Measurements from ENCODE around the gene CHCHD6. TPM values are rescaled to one million over a fixed set of nuclear protein-coding genes. Genes with fewer than 3 reads are reported as not detected.

CHCHD6 gene
- total and polyA plus RNA-seq, 2 of the 4 experiments (the other 2 are of a cell fraction) = 18.8 to 28.9 TPM

DNA sequence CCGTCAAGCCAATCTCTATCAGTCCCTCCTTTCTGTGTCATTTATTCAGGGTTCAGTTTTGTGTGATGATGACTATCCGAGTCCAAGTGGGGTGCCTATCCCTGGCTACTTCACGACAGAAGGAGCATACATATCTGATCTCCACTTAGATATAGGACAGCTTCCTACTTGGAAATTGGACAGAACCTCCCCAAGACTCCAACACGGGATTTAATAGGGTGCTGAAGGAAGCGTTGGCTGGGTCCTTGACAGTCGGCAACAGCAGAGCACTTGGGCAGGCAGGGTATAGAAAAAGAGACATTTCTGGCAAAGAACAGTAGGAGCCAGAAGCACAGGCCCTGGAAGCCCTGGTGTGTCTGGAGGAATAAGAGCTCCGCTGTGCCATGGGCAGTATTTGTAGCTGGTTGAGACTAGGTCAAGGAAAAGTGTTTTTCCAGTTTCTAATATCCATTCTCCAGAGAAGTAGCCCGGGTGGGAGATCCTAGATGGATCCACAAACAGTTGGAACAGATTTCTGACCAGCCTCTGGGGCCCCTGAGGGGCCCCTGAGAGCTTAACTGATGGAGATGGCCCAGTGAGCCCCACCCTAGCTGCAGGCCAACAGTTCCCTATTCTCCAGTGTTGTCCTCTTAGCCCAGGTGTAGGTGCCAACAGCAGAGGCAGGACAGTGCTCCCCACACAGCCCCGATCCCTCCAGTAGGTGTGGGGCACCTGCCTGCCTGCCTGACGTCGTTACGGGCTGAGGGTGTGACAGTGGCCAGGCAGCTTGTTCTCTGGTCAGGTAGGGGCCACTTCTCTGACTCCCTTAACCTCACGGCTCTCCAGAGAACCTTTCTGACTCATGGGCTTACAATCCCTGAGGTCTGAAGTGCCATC is 130.8 kb downstream of the CHCHD6 start (continued):
- no peak for TF ChIP-seq RFX5 (IDR thresholded peaks at IDR 0.05; ENCODE audit: low read depth, low read length)
- TF ChIP-seq CHD1 (IDR thresholded peaks at IDR 0.05; ENCODE audit: low read depth, low read length) = no peak

DNA sequence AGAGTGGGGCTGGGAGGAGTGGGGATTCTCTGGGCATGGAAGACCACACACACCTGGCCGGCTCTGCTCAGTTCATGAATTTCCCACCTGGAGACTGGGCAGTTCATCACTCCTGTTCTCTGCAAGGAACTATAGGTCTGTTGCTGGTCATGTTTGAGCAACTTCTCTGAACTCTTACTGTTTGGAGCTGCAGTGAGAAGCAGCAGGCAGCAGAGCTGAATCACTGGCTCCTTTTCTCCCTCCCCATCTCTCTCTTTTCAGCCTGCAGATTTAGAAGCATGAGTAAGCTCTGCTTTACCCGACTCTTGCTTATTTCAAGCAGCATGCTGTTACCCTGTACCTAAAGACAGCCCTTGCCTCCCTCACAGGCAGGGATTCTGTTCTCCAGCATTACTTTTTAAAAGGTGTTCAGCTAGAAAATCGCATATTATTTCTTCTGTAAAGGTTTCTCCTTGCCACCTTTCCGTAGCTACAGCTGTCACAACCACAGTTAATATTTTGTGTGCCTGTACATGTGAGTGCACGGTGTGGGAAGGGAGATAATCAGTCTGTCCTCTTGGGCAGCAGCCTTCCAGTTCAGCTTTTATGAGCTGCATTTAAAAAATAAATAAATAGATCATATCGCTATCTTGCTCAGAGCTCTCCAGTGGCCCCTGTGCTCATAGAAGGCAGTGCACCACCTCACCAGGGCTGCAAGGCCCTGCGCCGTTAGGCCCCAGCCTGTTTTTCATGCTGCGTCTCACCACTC is 131.6 kb downstream of the CHCHD6 start:
- BruUV-seq (replicated peaks) = no TSS peak
- Histone ChIP-seq H3K9me1 (ENCODE audit: insufficient read depth, low read length) (peaks cover 6% of the 10 kb centered on the region; the same call in 1 of the 2 replicates), H3K4me1 (ENCODE audit: control insufficient read depth, insufficient read depth, low read length) (peaks cover 8% of the 10 kb centered on the region), H2AK5ac (ENCODE audit: low read depth, low read length) (no peak overlapping the region), H3K36me3 (ENCODE audit: control insufficient read depth, insufficient read depth, low read length) (no peaks in the 10 kb centered on the region), H4K8ac (ENCODE audit: low read depth in 2 of 2, low read length in 2 of 2) (no peak overlapping the region), H3K23ac (ENCODE audit: low read depth, low read length) (no peak overlapping the region), H3K14ac (replicated peaks; ENCODE audit: low read depth, low read length) (no peak overlapping the region; the same call in 1 of the 2 replicates), H3K4me3 (ENCODE audit: insufficient read depth, low read depth, low read length) (no peak overlapping the region), H3K56ac (ENCODE audit: extremely low read depth, insufficient read depth, low read length) (no peak overlapping the region), H2BK5ac (ENCODE audit: low read depth, low read length, poor library complexity, severe bottlenecking) (peak overlapping the region; percentile 3), H2BK15ac (ENCODE audit: low read depth, low read length) (no peak overlapping the region), H2BK120ac (ENCODE audit: low read depth, low read length) (no peak overlapping the region), H3K27me3 (ENCODE audit: control insufficient read depth, insufficient read depth, low read length) (no peaks in the 10 kb centered on the region), H4K91ac (ENCODE audit: insufficient read depth, low read depth, low read length) (no peak overlapping the region), H2AK9ac (replicated peaks; ENCODE audit: low read depth, low read length, poor library complexity) (peak overlapping the region; percentile 25), H3K4ac (ENCODE audit: low read depth, low read length) (no peak overlapping the region), H3K18ac (ENCODE audit: low read depth, low read length) (no peak overlapping the region), H4K20me1 (ENCODE audit: insufficient read depth, low read length) (peaks cover 3% of the 10 kb centered on the region; the same call in 1 of the 2 replicates), H3K79me1 (ENCODE audit: low read depth in 1 of 2, low read length in 2 of 2) (no peaks in the 10 kb centered on the region), H3K9ac (ENCODE audit: low read depth, low read length) (no peak overlapping the region), H2AFZ (replicated peaks; ENCODE audit: low read length, poor library complexity) (no peak overlapping the region), H2BK20ac (ENCODE audit: low read depth, low read length) (no peak overlapping the region), H3K4me2 (ENCODE audit: low read depth, low read length) (peak overlapping the region; percentile 13; the same call in 1 of the 2 replicates), H4K5ac (ENCODE audit: low read depth, low read length) (no peak overlapping the region), H3K9me3 (ENCODE audit: control insufficient read depth, insufficient read depth, low read length) (no peaks in the 10 kb centered on the region), H3K27ac (ENCODE audit: insufficient read depth, low read length) (no peak overlapping the region)
- WGBS, 2 experiments (ENCODE audit: extremely low coverage in 2 of 2, insufficient read length in 1 of 2) = no CpG with 5 or more reads among the region's 9 CpGs
- intact Hi-C loops (cut with micrococcal nuclease) (loop anchor here (1.0 to 2.0 kb wide), 2 partner anchors 83 to 131 kb away; partner anchors contain the start of gene CHCHD6), in situ Hi-C loops (cut with MboI; ENCODE audit: low sequenced_read_pairs) (no loop called here), dilution Hi-C loops (cut with HindIII; ENCODE audit: low sequenced_read_pairs, unreplicated experiment) (no loop called here)
- DNase-seq = peak; percentile 76
- POLR2A ChIA-PET (ENCODE audit: unreplicated experiment) = no interaction called here
- CTCF ChIA-PET = interaction anchor here (0.6 to 1.6 kb wide), 6 partner anchors 10 to 147 kb away, joined by 3 to 11 read pairs (median 4); partner anchors contain the start of gene PLXNA1
- ATAC-seq (ENCODE audit: low read depth) = peak; percentile 94
- TF ChIP-seq BHLHE40 (IDR thresholded peaks at IDR 0.05; ENCODE audit: low read depth, low read length) (no peak), CHD1 (IDR thresholded peaks at IDR 0.05; ENCODE audit: low read depth, low read length) (no peak), FOS (IDR thresholded peaks at IDR 0.05; ENCODE audit: low read depth, low read length) (no peak), CEBPB (IDR thresholded peaks at IDR 0.05; ENCODE audit: low read depth, low read length) (no peak), SMC3 (IDR thresholded peaks at IDR 0.05; ENCODE audit: low read depth, low read length) (0 out of 2 replicates have a peak, but pooled peaks have one; percentile 9), CTCF (conservative IDR thresholded peaks at IDR 0.05; ENCODE audit: low read depth, low read length) (peak; percentile 45), MAZ (IDR thresholded peaks at IDR 0.05; ENCODE audit: borderline replicate concordance, low read depth, low read length) (no peak), MXI1 (IDR thresholded peaks at IDR 0.05; ENCODE audit: borderline replicate concordance, low read depth, low read length) (peak; percentile 7; the same call in 1 of the 2 replicates), USF2 (IDR thresholded peaks at IDR 0.05; ENCODE audit: low read depth, low read length) (no peak), POLR2A (IDR thresholded peaks at IDR 0.05; ENCODE audit: low read depth, low read length) (no peak), NFE2L2 (IDR thresholded peaks at IDR 0.05; ENCODE audit: low read depth, low read length) (no peak)

All from IMR-90 (cell line).